ENCODE data around the gene CLASP1.

CLASP1 gene

GRCh38 chr2:121504316-121504715 is 144.9 kb downstream of the CLASP1 start:
- Histone ChIP-seq H3K27me3 (ENCODE audit: insufficient read depth, low read length, poor library complexity) (no peaks in the 10 kb centered on the region), H3K23ac (ENCODE audit: low read length) (no peak overlapping the region), H3K4me1 (ENCODE audit: control insufficient read depth, low read depth, low read length) (no peaks in the 10 kb centered on the region), H3K79me1 (ENCODE audit: low read length) (peaks cover 5% of the 10 kb centered on the region), H3K36me3 (ENCODE audit: control insufficient read depth, insufficient read depth, low read length) (no peaks in the 10 kb centered on the region), H3K4me3 (ENCODE audit: low read length) (no peak overlapping the region), H2BK15ac (replicated peaks; ENCODE audit: low read depth) (no peak overlapping the region), H2AK5ac (ENCODE audit: low read length) (no peak overlapping the region), H3K9ac (ENCODE audit: low read length) (no peak overlapping the region), H3K18ac (ENCODE audit: low read length) (no peak overlapping the region), H3K79me2 (ENCODE audit: control insufficient read depth, insufficient read depth, low read length) (no peaks in the 10 kb centered on the region), H3K4ac (ENCODE audit: low read depth, low read length) (no peak overlapping the region), H2BK120ac (ENCODE audit: low read depth, low read length) (no peak overlapping the region), H3K27ac (ENCODE audit: low read depth, low read length) (no peak overlapping the region), H4K5ac (ENCODE audit: low read length) (no peak overlapping the region), H3K56ac (ENCODE audit: low read length) (no peak overlapping the region), H2BK5ac (ENCODE audit: low read length) (no peak overlapping the region), H4K8ac (ENCODE audit: low read depth, low read length) (no peak overlapping the region), H3K4me2 (ENCODE audit: low read length) (no peak overlapping the region)
- WGBS (ENCODE audit: extremely low coverage, insufficient coverage, low lambda C conversion rate) = no CpG with 5 or more reads among the region's 2 CpGs
- DNase-seq = no peak

DNA sequence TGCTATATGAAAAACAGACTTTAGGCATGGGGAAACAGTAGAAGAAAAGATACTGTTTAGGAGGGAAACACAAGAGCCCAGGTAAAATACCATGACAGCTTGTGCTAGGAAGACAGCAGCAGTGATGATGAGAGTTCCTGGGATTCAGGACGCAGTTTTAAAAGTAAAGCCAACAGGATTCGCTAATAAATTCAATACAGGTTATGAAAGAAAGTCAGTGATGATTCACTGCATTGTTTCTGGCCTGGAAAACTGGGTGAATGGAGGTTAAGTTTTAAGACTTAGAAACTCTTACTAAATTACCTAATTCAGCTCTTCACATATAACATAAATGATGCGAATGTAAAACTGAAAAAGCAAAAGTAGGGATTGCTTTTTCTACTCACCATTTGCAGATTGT is 146.5 kb downstream of the CLASP1 start:
- no peak overlapping the region for H3K27ac ChIP-seq (ENCODE audit: low read depth, low read length)
- H3K4me3 ChIP-seq (ENCODE audit: low read length) = no peak overlapping the region
- no peak overlapping the region for H2BK120ac ChIP-seq (ENCODE audit: low read depth, low read length)
- WGBS (ENCODE audit: extremely low coverage, insufficient coverage, low lambda C conversion rate) = no CpG with 5 or more reads among the region's 3 CpGs
- H3K79me1 ChIP-seq (ENCODE audit: low read length) = peaks cover 5% of the 10 kb centered on the region
- no peaks in the 10 kb centered on the region for H3K4me1 ChIP-seq (ENCODE audit: control insufficient read depth, low read depth, low read length)
- no peak overlapping the region for H4K5ac ChIP-seq (ENCODE audit: low read length)
- no peak overlapping the region for H3K18ac ChIP-seq (ENCODE audit: low read length)
- no peak overlapping the region for H2BK5ac ChIP-seq (ENCODE audit: low read length)
- no peak overlapping the region for H3K23ac ChIP-seq (ENCODE audit: low read length)
- no peak overlapping the region for H2AK5ac ChIP-seq (ENCODE audit: low read length)
- H4K8ac ChIP-seq (ENCODE audit: low read depth, low read length) = no peak overlapping the region
- H3K56ac ChIP-seq (ENCODE audit: low read length) = no peak overlapping the region
- H3K36me3 ChIP-seq (ENCODE audit: control insufficient read depth, insufficient read depth, low read length) = no peaks in the 10 kb centered on the region
- no peak overlapping the region for H3K4me2 ChIP-seq (ENCODE audit: low read length)
- no peak overlapping the region for H3K9ac ChIP-seq (ENCODE audit: low read length)
- H2BK15ac ChIP-seq (replicated peaks; ENCODE audit: low read depth) = no peak overlapping the region
- H3K4ac ChIP-seq (ENCODE audit: low read depth, low read length) = no peak overlapping the region
- H3K27me3 ChIP-seq (ENCODE audit: insufficient read depth, low read length, poor library complexity) = no peaks in the 10 kb centered on the region
- DNase-seq = no peak
- H3K79me2 ChIP-seq (ENCODE audit: control insufficient read depth, insufficient read depth, low read length) = no peaks in the 10 kb centered on the region

- Histone ChIP-seq H2BK120ac (ENCODE audit: low read depth, low read length) (no peak overlapping the region), H2BK5ac (ENCODE audit: low read length) (no peak overlapping the region), H3K36me3 (ENCODE audit: control insufficient read depth, insufficient read depth, low read length) (no peaks in the 10 kb centered on the region), H3K23ac (ENCODE audit: low read length) (no peak overlapping the region), H3K27ac (ENCODE audit: low read depth, low read length) (no peak overlapping the region), H3K56ac (ENCODE audit: low read length) (no peak overlapping the region), H3K9ac (ENCODE audit: low read length) (no peak overlapping the region), H2AK5ac (ENCODE audit: low read length) (no peak overlapping the region), H3K4ac (ENCODE audit: low read depth, low read length) (no peak overlapping the region), H3K4me1 (ENCODE audit: control insufficient read depth, low read depth, low read length) (no peaks in the 10 kb centered on the region), H3K18ac (ENCODE audit: low read length) (no peak overlapping the region), H4K8ac (ENCODE audit: low read depth, low read length) (no peak overlapping the region), H3K4me3 (ENCODE audit: low read length) (no peak overlapping the region), H3K79me1 (ENCODE audit: low read length) (peaks cover 5% of the 10 kb centered on the region), H2BK15ac (replicated peaks; ENCODE audit: low read depth) (no peak overlapping the region), H3K27me3 (ENCODE audit: insufficient read depth, low read length, poor library complexity) (no peaks in the 10 kb centered on the region), H4K5ac (ENCODE audit: low read length) (no peak overlapping the region), H3K79me2 (ENCODE audit: control insufficient read depth, insufficient read depth, low read length) (no peaks in the 10 kb centered on the region), H3K4me2 (ENCODE audit: low read length) (no peak overlapping the region)
- no CpG with 5 or more reads among the region's 5 CpGs for WGBS (ENCODE audit: extremely low coverage, insufficient coverage, low lambda C conversion rate)
- DNase-seq = no peak
Observed at GRCh38 chr2:121502246-121502645, 147.0 kb downstream of the CLASP1 start.

DNA sequence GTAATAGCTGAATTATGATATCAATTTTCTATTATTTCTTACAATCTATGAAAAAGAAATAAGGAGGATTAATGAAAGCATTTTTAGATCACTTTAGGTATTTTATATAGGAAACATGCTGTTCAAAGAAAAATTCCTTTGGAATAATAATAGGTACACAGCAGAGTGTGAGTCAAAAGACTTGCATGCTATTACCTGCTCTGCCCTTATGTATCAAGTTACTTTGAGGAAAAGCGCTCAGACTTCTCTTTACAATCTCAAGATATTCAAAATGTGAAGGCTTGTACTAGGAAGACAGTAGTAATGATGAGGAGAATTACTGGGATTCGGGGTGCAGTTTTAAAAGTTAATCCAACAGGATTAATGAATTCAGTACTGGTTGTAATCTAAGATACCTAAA is 147.7 kb downstream of the CLASP1 start:
- Histone ChIP-seq H4K5ac (ENCODE audit: low read length) (no peak overlapping the region), H3K4me2 (ENCODE audit: low read length) (no peak overlapping the region), H2BK120ac (ENCODE audit: low read depth, low read length) (no peak overlapping the region), H4K8ac (ENCODE audit: low read depth, low read length) (no peak overlapping the region), H3K18ac (ENCODE audit: low read length) (no peak overlapping the region), H3K56ac (ENCODE audit: low read length) (no peak overlapping the region), H3K9ac (ENCODE audit: low read length) (no peak overlapping the region), H3K4ac (ENCODE audit: low read depth, low read length) (no peak overlapping the region), H3K79me1 (ENCODE audit: low read length) (peaks cover 5% of the 10 kb centered on the region), H3K79me2 (ENCODE audit: control insufficient read depth, insufficient read depth, low read length) (no peaks in the 10 kb centered on the region), H2BK5ac (ENCODE audit: low read length) (no peak overlapping the region), H2AK5ac (ENCODE audit: low read length) (no peak overlapping the region), H3K27ac (ENCODE audit: low read depth, low read length) (no peak overlapping the region), H3K27me3 (ENCODE audit: insufficient read depth, low read length, poor library complexity) (no peaks in the 10 kb centered on the region), H3K4me1 (ENCODE audit: control insufficient read depth, low read depth, low read length) (no peaks in the 10 kb centered on the region), H3K36me3 (ENCODE audit: control insufficient read depth, insufficient read depth, low read length) (no peaks in the 10 kb centered on the region), H3K23ac (ENCODE audit: low read length) (no peak overlapping the region), H3K4me3 (ENCODE audit: low read length) (no peak overlapping the region), H2BK15ac (replicated peaks; ENCODE audit: low read depth) (no peak overlapping the region)
- no CpG with 5 or more reads among the region's 2 CpGs for WGBS (ENCODE audit: extremely low coverage, insufficient coverage, low lambda C conversion rate)
- no peak for DNase-seq

DNA sequence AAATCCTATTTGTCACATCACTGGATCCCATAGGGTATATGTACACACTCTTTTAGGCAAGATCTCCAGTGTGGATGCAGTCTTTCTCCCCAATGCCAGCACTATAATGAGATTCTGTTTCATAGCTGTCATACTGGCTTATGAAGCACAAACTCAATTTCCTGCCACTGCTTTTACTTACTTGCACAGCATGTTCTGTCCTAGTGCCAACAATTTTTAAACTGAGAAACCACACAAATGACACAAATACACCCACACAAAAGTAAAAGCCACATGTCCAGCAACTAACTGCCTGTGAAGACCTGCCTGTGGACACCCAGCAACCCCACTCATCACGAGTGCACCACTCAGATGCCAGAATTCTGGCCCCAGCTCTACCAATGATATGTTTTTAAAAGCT is 148.2 kb downstream of the CLASP1 start:
- Histone ChIP-seq H3K4me2 (ENCODE audit: low read length) (no peak overlapping the region), H2AK5ac (ENCODE audit: low read length) (no peak overlapping the region), H3K18ac (ENCODE audit: low read length) (no peak overlapping the region), H3K4ac (ENCODE audit: low read depth, low read length) (no peak overlapping the region), H3K4me1 (ENCODE audit: control insufficient read depth, low read depth, low read length) (no peaks in the 10 kb centered on the region), H3K23ac (ENCODE audit: low read length) (no peak overlapping the region), H3K79me2 (ENCODE audit: control insufficient read depth, insufficient read depth, low read length) (no peaks in the 10 kb centered on the region), H4K5ac (ENCODE audit: low read length) (no peak overlapping the region), H3K27ac (ENCODE audit: low read depth, low read length) (no peak overlapping the region), H3K56ac (ENCODE audit: low read length) (no peak overlapping the region), H3K4me3 (ENCODE audit: low read length) (no peak overlapping the region), H2BK120ac (ENCODE audit: low read depth, low read length) (no peak overlapping the region), H4K8ac (ENCODE audit: low read depth, low read length) (no peak overlapping the region), H2BK15ac (replicated peaks; ENCODE audit: low read depth) (no peak overlapping the region), H2BK5ac (ENCODE audit: low read length) (no peak overlapping the region), H3K27me3 (ENCODE audit: insufficient read depth, low read length, poor library complexity) (no peaks in the 10 kb centered on the region), H3K36me3 (ENCODE audit: control insufficient read depth, insufficient read depth, low read length) (no peaks in the 10 kb centered on the region), H3K79me1 (ENCODE audit: low read length) (peaks cover 8% of the 10 kb centered on the region), H3K9ac (ENCODE audit: low read length) (no peak overlapping the region)
- no peak for DNase-seq
- no CpG with 5 or more reads among the region's 1 CpG for whole genome bisulfite sequencing (ENCODE audit: extremely low coverage, insufficient coverage, low lambda C conversion rate)

GRCh38 chr2:121498731-121499130 is 150.5 kb downstream of the CLASP1 start:
- Histone ChIP-seq H3K18ac (ENCODE audit: low read length) (no peak overlapping the region), H2AK5ac (ENCODE audit: low read length) (no peak overlapping the region), H3K27ac (ENCODE audit: low read depth, low read length) (no peak overlapping the region), H3K4me1 (ENCODE audit: control insufficient read depth, low read depth, low read length) (no peaks in the 10 kb centered on the region), H3K23ac (ENCODE audit: low read length) (no peak overlapping the region), H3K36me3 (ENCODE audit: control insufficient read depth, insufficient read depth, low read length) (no peaks in the 10 kb centered on the region), H4K5ac (ENCODE audit: low read length) (no peak overlapping the region), H2BK5ac (ENCODE audit: low read length) (no peak overlapping the region), H3K4me3 (ENCODE audit: low read length) (no peak overlapping the region), H3K79me1 (ENCODE audit: low read length) (peaks cover 6% of the 10 kb centered on the region), H3K27me3 (ENCODE audit: insufficient read depth, low read length, poor library complexity) (no peaks in the 10 kb centered on the region), H4K8ac (ENCODE audit: low read depth, low read length) (no peak overlapping the region), H2BK15ac (replicated peaks; ENCODE audit: low read depth) (no peak overlapping the region), H3K4ac (ENCODE audit: low read depth, low read length) (no peak overlapping the region), H3K4me2 (ENCODE audit: low read length) (no peak overlapping the region), H3K79me2 (ENCODE audit: control insufficient read depth, insufficient read depth, low read length) (no peaks in the 10 kb centered on the region), H2BK120ac (ENCODE audit: low read depth, low read length) (no peak overlapping the region), H3K9ac (ENCODE audit: low read length) (no peak overlapping the region), H3K56ac (ENCODE audit: low read length) (no peak overlapping the region)
- DNase-seq = no peak
- WGBS (ENCODE audit: extremely low coverage, insufficient coverage, low lambda C conversion rate) = no CpG with 5 or more reads among the region's 1 CpG

All from mesendoderm (in vitro differentiated cells).